GM19328 (cell line): Measurements from ENCODE around the gene CCDC77.

Experiments
- ATAC-seq: cut with Tn5 transposase; IDR thresholded peaks from one replicate; pipeline ENCODE4 v1.9.1; 2021; ENCODE audit warnings: mild to moderate bottlenecking, moderate library complexity; ENCODE audit not compliant: unreplicated experiment

The CCDC77 gene

DNA sequence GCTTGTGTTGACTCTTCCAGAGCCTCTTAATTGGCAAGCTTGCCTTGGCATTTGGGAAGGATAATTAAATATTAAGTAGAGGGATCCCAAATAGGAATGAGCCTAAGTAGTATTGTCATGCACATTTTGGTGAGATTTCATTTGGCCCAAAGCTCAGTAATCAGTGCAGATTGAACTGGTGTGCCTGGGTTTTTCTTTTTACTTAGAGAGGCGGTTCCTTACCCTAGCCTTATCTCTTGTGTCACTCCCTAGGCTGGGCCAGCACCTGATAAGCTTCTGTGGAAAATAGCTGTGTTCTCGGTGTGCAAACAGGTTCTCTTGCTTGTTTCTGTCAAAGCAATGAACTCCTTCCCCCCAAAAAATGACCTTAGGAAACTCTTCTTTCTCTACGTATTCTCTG lies 49.0 kb downstream of the CCDC77 start:
- ATAC-seq = no peak

DNA sequence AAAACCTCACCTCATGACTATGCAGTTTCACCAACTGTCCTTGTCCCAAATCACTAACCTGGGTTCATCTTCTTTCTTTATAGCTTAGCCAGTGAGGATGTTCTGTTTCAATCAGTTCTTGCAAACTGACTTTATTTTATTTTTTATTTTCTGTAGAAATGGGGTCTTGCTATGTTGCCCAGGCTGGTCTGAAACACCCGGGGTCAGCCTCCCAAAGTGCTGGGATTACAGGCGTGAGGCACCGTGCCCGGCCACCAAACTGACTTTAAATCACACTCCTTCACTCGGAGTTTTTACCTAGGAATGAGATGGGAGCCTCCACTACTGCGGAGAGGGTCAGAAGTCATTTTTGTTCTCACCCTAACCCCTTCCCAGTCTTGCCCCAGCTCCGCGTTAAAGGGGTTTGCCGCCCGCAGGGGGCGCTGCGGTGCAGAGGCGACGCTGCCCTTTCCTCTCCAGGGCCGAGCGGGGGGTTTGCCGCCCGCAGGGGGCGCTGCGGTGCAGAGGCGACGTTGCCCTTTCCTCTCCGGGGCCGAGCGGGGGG lies 51.3 kb downstream of the CCDC77 start:
- no peak for ATAC-seq

DNA sequence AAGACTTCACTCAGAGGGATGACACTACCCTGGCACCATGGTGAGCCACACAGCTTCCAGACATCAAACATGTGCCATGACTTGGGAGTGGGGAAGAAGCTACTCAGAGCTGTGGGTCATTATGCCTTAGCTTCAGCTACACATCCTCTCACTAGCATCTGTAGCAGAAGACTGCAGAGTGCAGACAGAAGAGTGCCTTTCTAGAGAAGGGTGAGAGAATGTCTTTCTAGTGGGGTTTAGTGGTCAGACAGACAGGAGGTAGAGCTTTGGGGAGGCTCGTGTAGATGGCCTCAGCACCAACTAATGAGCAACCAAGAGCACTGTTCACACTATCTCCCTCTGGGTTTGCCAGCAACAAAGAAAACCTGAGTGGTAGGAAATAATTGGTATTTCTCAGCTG lies 53.4 kb downstream of the CCDC77 start:
- no peak for ATAC-seq

DNA sequence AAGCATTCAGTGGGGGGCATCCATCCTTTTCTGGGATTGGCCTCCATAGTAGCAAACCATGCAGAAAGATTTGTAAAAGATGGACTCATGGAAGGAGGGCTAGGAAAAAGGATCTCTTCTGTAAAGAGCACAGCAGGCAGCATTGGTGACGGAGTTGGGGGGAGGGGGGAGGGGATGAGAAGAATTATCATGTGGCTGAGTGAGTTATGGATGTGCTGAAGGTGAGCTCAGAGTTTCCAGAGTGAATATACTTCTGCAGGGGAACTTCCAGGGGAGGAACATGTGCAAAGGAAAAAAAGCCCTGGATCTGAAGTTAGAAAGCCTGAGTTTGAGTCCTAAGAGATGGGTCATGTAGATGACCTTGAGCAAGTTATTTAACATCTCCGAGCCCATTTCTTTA lies 54.4 kb downstream of the CCDC77 start:
- ATAC-seq = no peak

DNA sequence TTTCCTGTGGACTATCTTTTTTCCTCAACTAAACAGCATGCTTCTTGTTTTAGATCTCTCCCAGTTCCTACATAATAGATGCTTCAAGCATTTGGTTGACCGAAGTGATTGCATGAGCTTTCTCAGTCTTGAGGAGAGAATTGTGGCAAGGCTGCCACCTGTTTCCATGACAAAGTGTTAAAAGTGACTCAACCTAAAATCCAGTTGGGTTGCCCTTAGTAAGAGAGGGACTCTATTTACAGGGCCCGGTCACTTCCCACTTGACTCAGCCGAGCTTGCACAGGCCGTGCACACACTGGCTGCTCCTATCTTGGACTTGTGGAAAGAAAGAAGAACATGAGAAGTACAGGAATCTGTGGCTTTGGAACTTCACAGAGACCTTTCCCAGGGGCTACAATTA lies 56.2 kb downstream of the CCDC77 start:
- no peak for ATAC-seq

DNA sequence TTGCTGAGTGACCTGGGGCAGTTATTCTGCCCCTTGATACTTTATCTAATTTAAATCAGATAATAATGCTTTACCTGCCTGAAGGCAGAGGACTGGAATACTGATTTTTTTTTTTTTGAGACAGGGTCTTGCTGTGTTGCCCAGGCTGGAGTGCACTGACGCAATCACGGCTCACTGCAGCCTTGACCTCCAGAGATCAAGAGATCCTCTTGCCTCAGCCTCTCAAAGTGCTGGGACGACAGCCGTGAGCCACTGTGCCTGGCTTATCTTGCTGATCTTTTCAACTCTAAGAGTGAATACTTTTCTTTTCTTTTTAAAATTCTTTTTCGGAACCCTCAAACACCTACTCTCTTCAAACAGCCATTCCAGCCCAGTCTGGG lies 57.6 kb downstream of the CCDC77 start:
- no peak for ATAC-seq

DNA sequence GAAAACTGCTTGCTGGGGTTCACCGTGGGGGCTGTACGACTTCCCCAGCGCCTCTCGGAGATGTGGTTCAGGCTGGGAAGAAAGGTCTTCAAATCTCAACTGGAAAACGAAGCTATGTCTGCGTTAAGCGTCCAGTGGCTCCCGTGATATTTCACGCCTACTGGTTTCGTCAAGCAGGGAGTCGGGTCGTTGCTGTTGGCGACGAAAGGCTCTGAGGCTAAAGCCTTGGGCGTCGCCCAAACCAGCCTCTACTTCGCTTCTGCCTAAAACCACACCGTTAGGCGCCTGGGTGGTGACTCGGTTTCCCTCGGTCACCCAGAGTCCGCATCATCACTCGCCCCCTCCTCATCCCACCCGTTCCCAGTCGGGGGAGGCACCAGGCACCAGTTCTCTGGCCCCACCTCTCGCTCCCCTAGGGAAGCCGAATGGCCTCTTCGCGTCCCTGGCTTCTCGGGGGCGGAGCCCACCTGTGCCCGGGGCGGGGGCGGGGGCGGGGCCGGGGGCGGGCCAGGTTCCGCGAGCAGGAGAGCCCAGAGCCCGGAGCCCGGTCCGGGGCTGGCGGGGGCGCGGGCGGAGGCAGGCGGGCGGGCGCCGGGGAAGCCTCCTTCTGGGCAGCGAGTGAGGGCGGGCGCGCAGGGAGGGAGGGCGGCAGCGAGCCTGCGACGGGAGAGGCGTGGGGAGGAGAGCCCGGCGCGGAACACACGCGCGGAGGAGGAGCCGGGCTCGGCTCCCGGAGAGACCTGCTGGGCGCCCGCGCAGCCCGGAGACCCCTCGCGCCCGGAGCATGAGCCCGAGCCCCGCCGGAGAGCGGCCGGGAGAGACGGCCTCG lies 58.2 kb downstream of the CCDC77 start, which contains the start of gene B4GALNT3:
Gene B4GALNT3 (plus strand): TSS at position 510 of the 829 bp plus-strand sequence. CDS start 438 bp downstream, outside the sequence.
- ATAC-seq = no peak

DNA sequence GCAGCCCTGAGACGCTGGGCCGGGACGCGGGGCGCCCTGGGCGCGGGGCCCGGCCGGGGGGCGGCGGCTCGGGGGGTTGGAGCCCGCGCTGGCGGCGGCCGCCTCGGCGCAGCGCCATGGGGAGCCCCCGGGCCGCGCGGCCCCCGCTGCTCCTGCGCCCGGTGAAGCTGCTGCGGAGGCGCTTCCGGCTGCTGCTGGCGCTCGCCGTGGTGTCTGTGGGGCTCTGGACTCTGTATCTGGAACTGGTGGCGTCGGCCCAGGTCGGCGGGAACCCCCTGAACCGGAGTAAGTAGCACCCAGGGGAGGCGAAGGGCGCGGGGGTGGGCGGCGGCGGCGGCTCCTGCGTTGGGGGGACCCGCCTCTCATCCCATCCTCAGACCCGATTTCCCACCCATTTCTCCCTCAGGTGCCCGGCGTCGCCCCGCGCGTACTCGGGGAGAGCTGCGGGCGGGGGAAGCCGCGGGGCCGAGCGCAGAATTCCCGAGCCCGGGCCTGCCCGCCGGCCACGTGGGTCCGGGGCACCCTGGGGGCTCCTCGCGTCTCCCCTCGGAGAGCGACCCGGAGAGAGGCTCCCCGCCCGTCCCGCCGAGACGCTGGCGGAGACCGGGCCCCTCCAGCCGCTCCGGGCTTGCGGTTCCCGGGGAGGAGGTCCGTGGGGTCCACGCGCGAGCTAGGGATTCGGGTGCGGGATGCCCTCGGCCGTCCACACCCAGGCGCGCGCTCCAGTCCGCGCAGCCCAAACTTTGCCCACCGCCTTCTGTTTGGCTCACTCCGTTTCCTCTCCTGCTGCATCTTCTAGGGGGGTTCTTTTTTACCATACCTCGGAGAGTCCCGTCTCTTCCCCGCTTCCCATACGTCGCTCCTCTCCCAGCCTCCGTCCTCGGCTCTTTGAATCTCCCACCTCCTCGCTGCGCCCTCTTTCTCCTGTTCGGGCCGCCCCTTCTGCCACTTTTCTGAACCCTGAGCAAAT lies 59.1 kb downstream of the CCDC77 start:
- ATAC-seq = no peak

DNA sequence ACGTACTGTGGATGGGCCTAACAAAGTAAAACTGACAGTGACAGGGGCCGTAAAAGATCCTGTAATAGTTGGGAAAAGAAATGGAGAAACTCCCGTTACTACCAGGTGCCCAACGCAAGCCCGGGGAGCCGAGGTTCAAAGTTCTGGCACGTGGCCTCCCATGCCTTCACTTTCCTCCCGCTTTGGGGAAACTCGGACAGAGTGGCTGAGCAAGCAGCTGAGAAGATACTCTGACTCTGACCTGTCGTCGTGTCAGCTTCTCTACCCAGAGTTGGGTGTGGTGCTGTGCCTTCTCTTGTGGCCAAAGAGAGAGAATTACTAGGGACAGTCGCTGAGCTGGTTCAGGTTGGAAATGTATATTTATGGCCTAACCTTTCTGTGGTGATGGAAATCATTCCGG lies 60.0 kb downstream of the CCDC77 start:
- ATAC-seq = no peak

DNA sequence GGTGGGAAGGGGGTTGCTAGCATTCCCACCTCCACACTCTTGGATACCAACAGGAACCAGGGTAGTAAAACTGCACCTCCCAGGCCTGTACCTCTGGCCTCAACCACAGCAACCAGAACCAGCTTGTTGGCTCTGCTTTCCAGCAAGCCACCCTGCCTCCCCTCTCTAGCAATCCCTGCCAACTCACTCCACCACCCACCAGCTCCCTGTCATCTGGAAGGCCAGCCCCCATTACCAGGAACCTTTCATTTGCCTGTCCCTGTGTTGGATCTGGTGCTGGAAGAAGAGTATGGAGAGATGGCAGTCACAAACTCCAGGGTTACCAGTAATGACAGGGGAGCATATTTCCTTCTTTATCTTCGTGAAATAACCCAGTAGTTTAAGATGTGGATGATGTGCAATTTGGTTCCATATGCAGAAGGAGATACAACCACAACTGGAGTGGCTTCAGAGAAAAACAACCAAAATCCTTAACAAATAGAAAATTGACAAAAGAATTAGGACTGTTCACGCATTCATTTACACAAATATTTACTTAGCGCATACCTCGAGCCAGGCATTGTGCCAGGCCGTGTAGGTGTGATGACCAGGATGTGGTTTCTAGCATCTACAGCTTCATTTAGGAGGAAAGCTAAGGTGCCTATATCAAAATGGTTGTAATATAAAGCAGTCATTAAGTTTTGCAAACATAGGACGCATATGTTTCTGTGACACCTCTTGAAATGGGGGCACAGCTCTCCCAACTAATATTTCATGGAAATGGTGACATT lies 61.7 kb downstream of the CCDC77 start:
- no peak for ATAC-seq

DNA sequence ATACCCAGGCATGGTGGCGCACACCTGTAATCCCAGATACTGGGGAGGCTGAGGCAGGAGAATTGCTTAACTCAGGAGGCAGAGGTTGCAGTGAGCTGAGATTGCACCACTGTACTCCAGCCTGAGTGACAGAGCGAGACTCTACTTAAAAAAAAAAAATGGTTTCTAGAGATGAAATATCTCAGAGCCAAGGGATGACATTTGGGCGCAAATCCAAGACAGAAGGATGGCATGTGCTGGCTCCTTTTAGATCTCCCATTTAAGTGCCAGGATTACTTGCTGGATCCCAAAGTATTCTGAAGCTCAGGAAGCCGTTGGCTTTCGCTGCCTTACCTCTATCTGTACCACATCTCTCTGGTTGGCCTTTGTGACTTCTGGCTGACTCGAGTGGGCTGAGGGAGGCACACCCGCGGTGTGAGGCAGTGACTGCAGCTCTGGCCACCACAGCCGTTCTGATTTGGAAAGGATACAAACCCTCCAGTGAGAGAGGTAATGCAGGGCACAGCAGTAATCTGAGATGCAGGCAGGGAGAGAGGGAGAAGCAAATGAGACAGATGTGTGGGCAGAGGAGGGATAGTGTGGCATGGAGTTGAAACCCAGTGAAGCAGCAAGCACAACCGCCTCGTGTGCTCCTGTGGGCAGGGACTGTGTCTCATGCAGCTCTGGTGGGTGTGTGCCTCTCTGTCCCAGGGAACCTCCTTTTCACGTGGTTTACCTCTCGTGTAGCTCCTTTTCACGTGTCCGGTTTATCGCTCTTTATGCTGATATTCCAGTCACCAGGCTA lies 63.2 kb downstream of the CCDC77 start:
- ATAC-seq = no peak

DNA sequence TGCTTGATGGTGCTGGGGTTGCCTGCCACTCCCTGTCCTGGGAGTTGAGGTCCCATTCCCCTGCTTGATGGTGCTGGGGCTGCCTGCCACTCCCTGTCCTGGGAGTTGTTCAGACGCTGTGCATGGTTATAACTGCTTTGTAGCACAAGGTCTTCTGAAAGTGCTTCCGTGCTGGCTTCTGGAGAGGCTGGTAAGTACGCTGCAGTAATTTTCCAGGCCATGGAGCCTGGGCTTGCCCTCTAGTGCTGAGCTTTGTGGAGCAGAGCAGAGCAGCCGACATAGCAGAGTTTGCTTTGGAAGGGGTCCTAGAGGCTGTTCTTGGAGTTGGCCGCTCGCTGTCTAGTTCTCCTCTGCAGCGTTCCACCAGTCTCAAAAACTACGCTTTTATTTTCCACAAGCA lies 64.6 kb downstream of the CCDC77 start:
- no peak for ATAC-seq

DNA sequence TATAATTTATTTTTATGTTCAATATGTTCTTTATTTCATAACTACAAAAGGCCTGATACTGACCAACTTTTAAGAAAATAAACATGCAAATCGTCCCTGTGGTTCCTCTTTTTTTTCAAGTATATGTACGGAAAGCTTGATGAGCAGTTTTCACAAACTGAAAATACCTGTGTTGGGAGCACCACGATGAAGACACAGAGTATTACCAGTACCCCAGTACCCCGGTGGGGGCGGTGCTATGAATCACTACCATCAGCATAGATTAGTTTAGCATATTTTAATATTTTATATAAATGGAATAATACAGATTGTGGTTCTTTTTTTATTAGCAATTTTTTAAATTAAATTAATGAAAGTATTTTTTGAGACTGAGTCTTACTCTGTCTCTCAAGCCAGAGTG lies 65.3 kb downstream of the CCDC77 start:
- no peak for ATAC-seq

DNA sequence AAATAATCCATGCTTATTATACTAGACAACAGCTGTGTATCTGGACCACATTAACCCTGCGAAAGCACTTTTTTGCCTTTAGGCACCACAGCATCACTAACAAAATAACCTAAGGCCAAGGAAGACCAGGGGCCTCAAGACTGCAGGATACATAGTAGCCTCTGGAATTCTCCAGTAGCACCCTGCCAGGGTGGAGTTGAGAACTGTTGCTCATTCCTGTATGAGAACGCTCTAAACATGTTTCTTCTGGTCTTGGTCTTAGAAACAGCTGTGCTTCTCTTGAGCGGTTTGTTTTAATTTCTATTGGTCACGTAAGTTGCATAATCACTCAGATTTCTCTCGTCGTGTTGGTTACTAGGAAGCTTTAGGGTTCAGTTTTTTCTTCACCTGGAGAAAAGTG lies 66.1 kb downstream of the CCDC77 start:
- no peak for ATAC-seq

DNA sequence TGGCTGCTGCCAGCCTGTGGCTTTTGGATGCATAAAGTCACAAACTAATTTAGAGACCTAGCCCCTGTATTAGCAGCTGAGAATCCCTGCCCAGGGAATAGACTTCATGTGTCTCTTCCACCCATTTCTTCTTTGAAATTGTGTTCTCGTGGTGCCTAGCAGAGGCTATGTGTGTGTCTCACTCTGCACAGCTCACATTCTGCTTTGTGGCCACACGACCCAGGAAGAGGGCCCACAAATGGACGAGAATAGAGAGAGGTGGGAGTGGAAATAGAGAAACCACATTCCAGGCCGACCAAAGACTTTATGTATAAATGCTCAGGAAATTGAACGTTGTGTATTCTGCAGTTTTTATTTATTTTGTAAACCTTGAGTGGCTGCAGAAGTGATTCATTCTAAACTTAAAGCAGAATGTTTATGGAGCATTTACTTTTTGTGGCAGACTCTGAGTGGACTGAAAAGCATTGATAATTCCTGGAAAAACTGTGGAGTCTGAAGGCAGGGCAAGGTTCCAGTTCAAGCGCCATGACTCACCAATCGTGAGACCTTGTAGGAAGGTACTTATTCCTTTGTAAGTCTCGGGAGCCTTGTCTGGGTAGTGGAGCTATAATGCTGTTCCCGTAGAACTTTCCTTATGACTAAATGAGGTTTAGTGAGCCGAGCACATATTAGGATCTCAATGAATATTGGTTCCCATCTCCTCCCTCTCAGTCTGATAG lies 67.4 kb downstream of the CCDC77 start:
- no peak for ATAC-seq

DNA sequence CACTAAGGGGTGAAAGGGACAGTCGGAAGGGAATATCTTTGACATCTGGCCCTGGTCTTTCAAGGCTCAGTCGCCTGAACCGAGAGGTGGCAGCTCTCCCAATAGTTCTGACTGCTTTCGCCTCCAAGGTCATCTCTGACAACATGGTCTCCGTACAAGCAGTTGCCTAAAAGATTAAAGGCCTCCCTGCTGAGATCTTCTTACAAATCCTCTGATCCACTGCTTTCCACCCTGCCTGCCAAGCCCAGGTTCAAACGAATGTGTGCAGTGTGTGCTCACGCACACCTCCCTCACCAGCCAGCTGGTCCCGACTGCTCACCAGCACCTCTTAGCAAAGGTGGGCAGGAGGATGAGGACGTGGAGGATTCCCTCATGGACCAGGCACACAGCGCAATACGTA lies 68.7 kb downstream of the CCDC77 start:
- ATAC-seq = no peak

DNA sequence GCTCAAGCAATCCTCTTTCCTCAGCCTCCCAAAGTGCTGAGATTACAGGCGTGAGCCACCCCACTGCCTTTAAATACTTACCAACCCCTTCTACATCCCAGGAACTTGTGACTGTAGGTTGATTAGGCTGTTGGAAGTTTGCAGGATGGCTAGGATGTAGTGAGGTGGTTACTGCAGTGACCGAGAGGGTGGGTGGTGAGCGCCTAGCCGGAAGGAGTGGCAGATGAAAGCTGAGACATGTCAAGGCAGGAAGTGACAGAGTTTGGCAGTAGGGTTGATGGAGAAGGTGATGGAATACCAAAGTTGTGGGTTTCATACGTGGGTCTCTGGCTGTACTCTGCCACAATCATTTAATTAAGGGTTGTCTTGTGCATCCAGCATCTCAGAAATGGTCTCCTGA lies 71.8 kb downstream of the CCDC77 start:
- ATAC-seq = no peak

DNA sequence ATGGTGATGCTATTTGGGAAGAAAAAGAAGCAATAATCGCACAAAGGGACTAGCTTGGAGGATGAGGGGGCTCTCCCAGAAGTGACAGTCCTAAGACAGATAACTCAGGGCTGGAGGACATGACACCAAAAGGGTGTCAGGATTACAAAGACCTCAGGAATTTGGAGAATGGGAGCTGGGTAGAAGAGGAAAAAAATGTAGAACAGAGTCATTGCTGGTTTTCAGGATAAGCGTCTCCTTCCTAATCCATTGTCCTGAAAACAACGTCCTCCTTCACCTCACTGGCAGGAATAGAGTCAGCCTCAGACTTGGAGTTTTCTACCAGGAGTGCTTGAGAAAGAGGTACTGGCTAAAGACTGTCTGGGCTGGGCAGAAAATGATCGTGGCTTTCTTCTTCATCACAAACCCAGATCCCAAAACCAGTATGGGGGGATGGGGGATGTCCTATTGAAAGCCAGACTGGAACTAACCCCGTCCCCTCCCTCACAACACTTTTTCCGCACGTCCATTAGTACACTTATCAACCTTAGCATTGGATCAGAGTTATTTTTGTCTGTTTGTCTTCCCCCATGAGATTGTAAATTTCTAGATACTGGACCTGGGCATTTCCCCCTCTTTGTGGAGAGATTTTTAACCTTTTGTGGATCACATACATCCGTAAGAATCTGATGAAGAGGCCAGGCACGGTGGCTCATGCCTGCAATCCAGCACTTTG lies 72.6 kb downstream of the CCDC77 start:
- no peak for ATAC-seq

DNA sequence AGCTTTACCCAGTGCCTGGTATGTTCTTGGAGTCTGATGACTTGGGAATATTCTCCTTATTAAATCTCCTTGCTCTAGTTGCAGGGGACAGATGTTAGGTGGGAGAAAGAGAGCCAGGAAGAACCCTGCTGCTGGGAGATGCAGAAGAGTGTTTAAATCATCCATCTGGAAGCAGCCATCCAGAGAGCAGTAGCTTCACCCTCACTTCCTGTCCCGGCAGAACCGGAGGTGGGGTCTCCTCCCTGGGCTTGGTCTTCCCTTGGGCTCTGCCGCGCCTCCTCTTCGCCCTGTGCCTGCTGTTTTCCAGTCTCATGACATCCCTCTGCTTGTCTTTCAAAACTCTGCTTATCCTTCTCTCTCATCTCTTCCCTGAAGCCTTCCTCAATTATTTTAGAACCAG lies 73.8 kb downstream of the CCDC77 start:
- ATAC-seq = no peak
